SH-SY5Y (cell line): ENCODE results near the gene BRD3.

Experiments used
- GATA2 ChIP-seq: IDR thresholded peaks from 2 replicates; pipeline ENCODE4 v1.6.1; 2011; ENCODE audit warnings: mild to moderate bottlenecking, low read depth, low read length
- GATA3 ChIP-seq: IDR thresholded peaks from 2 replicates; pipeline ENCODE4 v1.6.1; 2011; ENCODE audit warnings: low read depth, mild to moderate bottlenecking, low read length, moderate library complexity

GRCh38 chr9:134052491-134052890 is 15.3 kb downstream of the BRD3 start:
- TF ChIP-seq GATA2 (no peak), GATA3 (no peak)
